PC-9 (cell line): Measurements from ENCODE around the gene LRRC14B.

Experiments
- EZH2 ChIP-seq: fragments of 200-600 bp; sonication (generic); IDR thresholded peaks from 2 replicates; pipeline ENCODE4 v1.8.0; 2017; ENCODE audit warnings: antibody characterized with exemption, low read depth
- TF ChIP-seq, protein P1 (sequence below): fragments of 200-600 bp; sonication (generic); conservative IDR thresholded peaks from 2 replicates; pipeline ENCODE4 v1.6.1; 2017; ENCODE audit warnings: mixed run types, antibody characterized with exemption, mild to moderate bottlenecking, moderate library complexity

- TF ChIP-seq, protein P1, sequence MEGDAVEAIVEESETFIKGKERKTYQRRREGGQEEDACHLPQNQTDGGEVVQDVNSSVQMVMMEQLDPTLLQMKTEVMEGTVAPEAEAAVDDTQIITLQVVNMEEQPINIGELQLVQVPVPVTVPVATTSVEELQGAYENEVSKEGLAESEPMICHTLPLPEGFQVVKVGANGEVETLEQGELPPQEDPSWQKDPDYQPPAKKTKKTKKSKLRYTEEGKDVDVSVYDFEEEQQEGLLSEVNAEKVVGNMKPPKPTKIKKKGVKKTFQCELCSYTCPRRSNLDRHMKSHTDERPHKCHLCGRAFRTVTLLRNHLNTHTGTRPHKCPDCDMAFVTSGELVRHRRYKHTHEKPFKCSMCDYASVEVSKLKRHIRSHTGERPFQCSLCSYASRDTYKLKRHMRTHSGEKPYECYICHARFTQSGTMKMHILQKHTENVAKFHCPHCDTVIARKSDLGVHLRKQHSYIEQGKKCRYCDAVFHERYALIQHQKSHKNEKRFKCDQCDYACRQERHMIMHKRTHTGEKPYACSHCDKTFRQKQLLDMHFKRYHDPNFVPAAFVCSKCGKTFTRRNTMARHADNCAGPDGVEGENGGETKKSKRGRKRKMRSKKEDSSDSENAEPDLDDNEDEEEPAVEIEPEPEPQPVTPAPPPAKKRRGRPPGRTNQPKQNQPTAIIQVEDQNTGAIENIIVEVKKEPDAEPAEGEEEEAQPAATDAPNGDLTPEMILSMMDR, result no peak
- no peak for TF ChIP-seq EZH2
These were observed 34.1 kb upstream of the LRRC14B start for GRCh38 chr5:157126-157715.
